Parathyroid adenoma (tissue), 2 donors: Measurements from ENCODE around the gene LAMA4.

ENCODE experiments used
- H2AFZ ChIP-seq: fragments of 300-600 bp; sonication (generic); one replicate; pipeline ENCODE4 v1.7.0; 2017; ENCODE audit warnings: antibody characterized with exemption, mild to moderate bottlenecking
- H3K27ac ChIP-seq: fragments of 300-600 bp; sonication (generic); one replicate; pipeline ENCODE4 v1.7.0; 2017
- H3K27me3 ChIP-seq: fragments of 300-600 bp; sonication (generic); one replicate; pipeline ENCODE4 v1.7.0; 2017; ENCODE audit warnings: low read length; ENCODE audit not compliant: control insufficient read depth, insufficient read depth
- H3K36me3 ChIP-seq: fragments of 300-600 bp; sonication (generic); one replicate; pipeline ENCODE4 v1.7.0; 2017; ENCODE audit warnings: low read length; ENCODE audit not compliant: control insufficient read depth, insufficient read depth
- H3K4me1 ChIP-seq: fragments of 300-600 bp; sonication (generic); one replicate; pipeline ENCODE4 v1.7.0; 2017; ENCODE audit warnings: control low read depth
- H3K4me2 ChIP-seq: fragments of 300-600 bp; sonication (generic); one replicate; pipeline ENCODE4 v1.7.0; 2017; ENCODE audit warnings: low read length
- H3K4me3 ChIP-seq: fragments of 300-600 bp; sonication (generic); one replicate; pipeline ENCODE4 v1.7.0; 2017; ENCODE audit warnings: low read depth, low read length
- H3K79me2 ChIP-seq: fragments of 300-600 bp; sonication (generic); one replicate; pipeline ENCODE4 v1.7.0; 2017; ENCODE audit warnings: control low read depth
- H3K9ac ChIP-seq: fragments of 300-600 bp; sonication (generic); one replicate; pipeline ENCODE4 v1.7.0; 2017; ENCODE audit warnings: mild to moderate bottlenecking
- H3K9me3 ChIP-seq: fragments of 300-600 bp; sonication (generic); one replicate; pipeline ENCODE4 v1.7.0; 2017; ENCODE audit warnings: low read length; ENCODE audit not compliant: control insufficient read depth
- CTCF ChIP-seq: fragments of 300-600 bp; sonication (generic); IDR thresholded peaks from one replicate; pipeline ENCODE4 v1.7.0; 2017; ENCODE audit warnings: antibody characterized with exemption, mild to moderate bottlenecking
- donor health status: primary hyperparathyroidism.

LAMA4 gene

GRCh38 chr6:112259337-112259675 is 4.9 kb upstream of the LAMA4 start:
- no peak overlapping the region for H3K4me3 ChIP-seq
- no peak overlapping the region for H3K27ac ChIP-seq

GRCh38 chr6:112258642-112259336 is 4.4 kb upstream of the LAMA4 start:
- H3K4me1 ChIP-seq, result no peaks in the 10 kb centered on the region
- no peaks in the 10 kb centered on the region for H3K9me3 ChIP-seq
- H2AFZ ChIP-seq, result no peak overlapping the region
- TF ChIP-seq CTCF, result no peak
- no peak overlapping the region for H3K4me2 ChIP-seq
- no peak overlapping the region for H3K27ac ChIP-seq
- no peaks in the 10 kb centered on the region for H3K27me3 ChIP-seq
- H3K9ac ChIP-seq, result no peak overlapping the region
- H3K79me2 ChIP-seq, result no peaks in the 10 kb centered on the region
- no peaks in the 10 kb centered on the region for H3K36me3 ChIP-seq
- no peak overlapping the region for H3K4me3 ChIP-seq

More at GRCh38 chr6:112259337-112259675, 4.9 kb upstream of the LAMA4 start:
- H3K79me2 ChIP-seq, result no peaks in the 10 kb centered on the region
- H3K9me3 ChIP-seq, result no peaks in the 10 kb centered on the region
- no peak overlapping the region for H3K4me2 ChIP-seq
- no peaks in the 10 kb centered on the region for H3K4me1 ChIP-seq
- no peak overlapping the region for H2AFZ ChIP-seq
- no peak overlapping the region for H3K9ac ChIP-seq
- TF ChIP-seq CTCF, result no peak
- no peaks in the 10 kb centered on the region for H3K36me3 ChIP-seq
- H3K27me3 ChIP-seq, result no peaks in the 10 kb centered on the region

- H2AFZ ChIP-seq, result no peak overlapping the region
- H3K27me3 ChIP-seq, result no peaks in the 10 kb centered on the region
- H3K4me3 ChIP-seq, result no peak overlapping the region
- H3K36me3 ChIP-seq, result no peaks in the 10 kb centered on the region
- no peak for TF ChIP-seq CTCF
- no peaks in the 10 kb centered on the region for H3K4me1 ChIP-seq
- no peaks in the 10 kb centered on the region for H3K9me3 ChIP-seq
- no peak overlapping the region for H3K9ac ChIP-seq
- no peak overlapping the region for H3K27ac ChIP-seq
- H3K4me2 ChIP-seq, result no peak overlapping the region
- no peaks in the 10 kb centered on the region for H3K79me2 ChIP-seq
Measured at GRCh38 chr6:112257178-112257855, 3.0 kb upstream of the LAMA4 start.

- no peaks in the 10 kb centered on the region for H3K36me3 ChIP-seq
- peak overlapping the region; percentile 62 for H3K4me2 ChIP-seq
- no peaks in the 10 kb centered on the region for H3K9me3 ChIP-seq
- H3K4me1 ChIP-seq, result no peaks in the 10 kb centered on the region
- no peaks in the 10 kb centered on the region for H3K27me3 ChIP-seq
- no peak for TF ChIP-seq CTCF
- H3K79me2 ChIP-seq, result no peaks in the 10 kb centered on the region
- H2AFZ ChIP-seq, result no peak overlapping the region
- H3K4me3 ChIP-seq, result peak overlapping the region; percentile 70
- no peak overlapping the region for H3K9ac ChIP-seq
- no peak overlapping the region for H3K27ac ChIP-seq
Measured at GRCh38 chr6:112254921-112255320, 554 bp upstream of the LAMA4 start.

- TF ChIP-seq CTCF, result no peak
- peak overlapping the region; percentile 70 for H3K4me3 ChIP-seq
- no peaks in the 10 kb centered on the region for H3K4me1 ChIP-seq
- no peaks in the 10 kb centered on the region for H3K9me3 ChIP-seq
- no peak overlapping the region for H3K9ac ChIP-seq
- H3K4me2 ChIP-seq, result peak overlapping the region; percentile 62
- H2AFZ ChIP-seq, result peak overlapping the region; percentile 64
- no peaks in the 10 kb centered on the region for H3K36me3 ChIP-seq
- no peaks in the 10 kb centered on the region for H3K79me2 ChIP-seq
- H3K27ac ChIP-seq, result peak overlapping the region; percentile 26
- H3K27me3 ChIP-seq, result no peaks in the 10 kb centered on the region
Measured at GRCh38 chr6:112253498-112253840, 898 bp downstream of the LAMA4 start.
